ENCODE measurements around the gene AOC3.
"Not testable (repeated sequence)": the region's sequence is repeated elsewhere in the genome, so short reads cannot be mapped to it uniquely, and the experiment has no call there.

The AOC3 gene

DNA sequence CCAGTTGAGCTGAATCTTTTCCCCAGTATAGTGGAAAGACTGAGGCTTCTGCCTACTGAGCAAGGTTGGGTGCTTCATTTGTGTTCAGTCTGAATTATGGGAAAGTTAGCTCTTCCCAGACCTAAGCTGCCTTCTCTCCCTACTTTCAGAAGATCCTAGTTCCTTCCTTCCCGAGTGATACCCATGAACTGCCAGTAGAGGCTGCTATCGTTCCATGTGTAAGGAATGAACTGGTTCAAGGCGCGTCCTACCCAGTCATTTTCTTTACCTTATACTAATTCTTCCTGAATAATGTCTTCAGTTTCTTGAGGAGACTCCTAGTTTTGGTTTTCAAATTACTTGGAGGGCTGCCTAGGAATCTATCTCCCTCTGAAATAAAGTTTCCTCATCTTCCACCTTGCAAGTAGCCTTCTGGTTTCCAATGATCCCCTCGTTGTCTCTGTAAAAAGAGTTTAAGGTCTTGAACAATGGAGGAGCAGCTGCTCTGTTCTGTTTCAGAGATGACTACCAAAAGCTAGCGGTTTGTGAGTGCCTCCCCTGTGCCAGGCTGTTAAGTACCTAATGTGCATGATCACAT is 7.6 kb upstream of the AOC3 start:
- peak in 2 of 10 donors; percentile 26 to 45 for DNase-seq
- intact Hi-C loops (cut with DNase I): loop anchor here (2.0 to 5.0 kb wide), 2 partner anchors 93 to 154 kb away; partner anchors contain the start of gene RPL27

DNA sequence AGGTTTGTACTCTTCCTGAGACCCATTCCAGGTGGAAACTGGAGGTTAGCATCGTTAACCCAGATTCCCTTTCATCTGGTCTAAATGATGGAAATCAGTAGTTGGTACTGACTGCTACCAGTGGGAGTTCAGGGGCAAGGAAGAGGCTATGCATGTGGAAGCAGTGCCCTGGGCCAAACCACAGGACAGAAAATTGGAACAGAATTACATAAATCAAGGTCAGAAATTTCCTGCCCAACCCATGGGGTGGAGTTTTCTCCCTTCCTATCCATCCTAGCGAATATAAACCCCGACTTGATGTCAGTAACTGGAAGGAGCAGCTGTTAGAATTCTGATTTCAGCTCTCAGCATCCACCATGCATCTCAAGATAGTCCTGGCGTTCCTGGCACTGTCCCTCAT is 6.7 kb upstream of the AOC3 start, which contains the start of gene AOC2:
Gene AOC2, plus strand, starts transcription at position 310 of the 400 bp plus-strand sequence. Its CDS starts 47 bp downstream, at position 357.
- no peak for DNase-seq
- intact Hi-C loops (cut with DNase I): loop anchor here (5.0 kb wide), 1 partner anchor 153 kb away; the partner anchor contains the start of gene RPL27

- DNase-seq: no peak
- intact Hi-C loops (cut with DNase I): loop anchor here (5.0 kb wide), 1 partner anchor 152 kb away; the partner anchor contains the start of gene RPL27
Observed at GRCh38 chr17:42844761-42845555, 6.0 kb upstream of the AOC3 start.

GRCh38 chr17:42845556-42845917 is 5.5 kb upstream of the AOC3 start:
- no peak for DNase-seq
- intact Hi-C loops (cut with DNase I): no loop called here

DNA sequence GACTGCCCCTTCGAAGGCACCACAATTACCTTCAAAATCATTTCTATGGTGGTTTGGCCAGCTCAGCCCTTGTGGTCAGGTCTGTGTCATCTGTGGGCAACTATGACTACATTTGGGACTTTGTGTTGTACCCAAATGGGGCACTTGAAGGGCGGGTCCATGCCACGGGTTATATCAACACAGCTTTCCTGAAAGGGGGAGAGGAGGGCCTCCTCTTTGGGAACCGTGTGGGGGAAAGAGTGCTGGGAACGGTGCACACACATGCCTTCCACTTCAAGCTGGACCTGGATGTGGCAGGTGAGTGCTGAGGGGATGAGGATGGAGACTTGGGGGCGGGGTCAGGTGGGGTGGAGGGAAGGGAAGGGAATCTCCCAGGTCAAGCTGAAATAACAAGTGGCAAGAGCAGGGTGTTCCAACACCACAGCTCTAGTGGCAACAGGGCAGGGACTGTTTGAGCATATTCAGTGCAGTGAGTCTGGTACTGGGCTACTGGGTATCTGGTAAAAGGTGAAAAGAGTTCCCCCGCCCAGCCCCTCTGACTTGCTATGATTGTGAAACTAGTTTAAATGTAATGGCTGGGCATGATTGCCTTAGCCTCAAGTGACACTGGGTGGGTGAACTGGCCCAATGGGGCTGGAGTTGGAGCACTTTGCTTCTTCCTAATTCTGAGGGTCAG is 4.9 kb upstream of the AOC3 start:
- DNase-seq: no peak
- intact Hi-C loops (cut with DNase I): no loop called here

- intact Hi-C loops (cut with DNase I): no loop called here
Observed at GRCh38 chr17:42846594-42847280, 4.3 kb upstream of the AOC3 start.

DNA sequence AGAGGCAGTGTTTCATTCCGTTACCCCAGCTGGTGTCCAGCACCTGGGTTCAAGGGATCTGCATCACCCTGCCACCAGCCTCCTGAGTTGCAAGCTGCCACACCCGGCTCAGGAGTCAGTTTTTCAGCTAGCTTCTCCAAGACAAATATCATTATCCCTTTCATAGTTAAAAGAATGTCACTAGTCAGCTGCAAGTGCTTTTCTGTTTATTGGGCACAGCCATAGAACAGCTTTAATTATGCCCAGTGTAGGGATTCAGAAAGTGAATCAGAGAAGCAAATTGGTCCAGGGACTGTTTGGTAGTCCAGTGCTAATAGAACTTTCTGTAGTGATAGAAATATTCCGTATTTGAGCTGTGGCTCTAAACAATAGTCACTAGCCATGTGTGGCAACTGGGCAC is 2.9 kb upstream of the AOC3 start:
- intact Hi-C loops (cut with DNase I): no loop called here

More at GRCh38 chr17:42846594-42847280, 4.3 kb upstream of the AOC3 start:
- no peak for DNase-seq

GRCh38 chr17:42849031-42849430 is 2.0 kb upstream of the AOC3 start:
- intact Hi-C loops (cut with DNase I): no loop called here
- DNase-seq: no peak

More for the DNA sequence above, 2.9 kb upstream of the AOC3 start:
- DNase-seq: no peak

- intact Hi-C loops (cut with DNase I): no loop called here
- no peak for DNase-seq
Observed at GRCh38 chr17:42849451-42850181, 1.4 kb upstream of the AOC3 start.

DNA sequence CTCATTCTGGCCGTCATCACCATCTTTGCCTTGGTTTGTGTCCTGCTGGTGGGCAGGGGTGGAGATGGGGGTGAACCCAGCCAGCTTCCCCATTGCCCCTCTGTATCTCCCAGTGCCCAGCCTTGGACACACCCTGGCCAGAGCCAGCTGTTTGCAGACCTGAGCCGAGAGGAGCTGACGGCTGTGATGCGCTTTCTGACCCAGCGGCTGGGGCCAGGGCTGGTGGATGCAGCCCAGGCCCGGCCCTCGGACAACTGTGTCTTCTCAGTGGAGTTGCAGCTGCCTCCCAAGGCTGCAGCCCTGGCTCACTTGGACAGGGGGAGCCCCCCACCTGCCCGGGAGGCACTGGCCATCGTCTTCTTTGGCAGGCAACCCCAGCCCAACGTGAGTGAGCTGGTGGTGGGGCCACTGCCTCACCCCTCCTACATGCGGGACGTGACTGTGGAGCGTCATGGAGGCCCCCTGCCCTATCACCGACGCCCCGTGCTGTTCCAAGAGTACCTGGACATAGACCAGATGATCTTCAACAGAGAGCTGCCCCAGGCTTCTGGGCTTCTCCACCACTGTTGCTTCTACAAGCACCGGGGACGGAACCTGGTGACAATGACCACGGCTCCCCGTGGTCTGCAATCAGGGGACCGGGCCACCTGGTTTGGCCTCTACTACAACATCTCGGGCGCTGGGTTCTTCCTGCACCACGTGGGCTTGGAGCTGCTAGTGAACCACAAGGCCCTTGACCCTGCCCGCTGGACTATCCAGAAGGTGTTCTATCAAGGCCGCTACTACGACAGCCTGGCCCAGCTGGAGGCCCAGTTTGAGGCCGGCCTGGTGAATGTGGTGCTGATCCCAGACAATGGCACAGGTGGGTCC is 607 bp downstream of the AOC3 start:
- DNase-seq; intact Hi-C loops (cut with DNase I): not testable (repeated sequence)

DNA sequence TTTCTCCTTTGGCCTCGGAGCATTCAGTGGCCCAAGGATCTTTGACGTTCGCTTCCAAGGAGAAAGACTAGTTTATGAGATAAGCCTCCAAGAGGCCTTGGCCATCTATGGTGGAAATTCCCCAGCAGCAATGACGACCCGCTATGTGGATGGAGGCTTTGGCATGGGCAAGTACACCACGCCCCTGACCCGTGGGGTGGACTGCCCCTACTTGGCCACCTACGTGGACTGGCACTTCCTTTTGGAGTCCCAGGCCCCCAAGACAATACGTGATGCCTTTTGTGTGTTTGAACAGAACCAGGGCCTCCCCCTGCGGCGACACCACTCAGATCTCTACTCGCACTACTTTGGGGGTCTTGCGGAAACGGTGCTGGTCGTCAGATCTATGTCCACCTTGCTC is 1.4 kb downstream of the AOC3 start:
- intact Hi-C loops (cut with DNase I): no loop called here
- no peak for DNase-seq

DNA sequence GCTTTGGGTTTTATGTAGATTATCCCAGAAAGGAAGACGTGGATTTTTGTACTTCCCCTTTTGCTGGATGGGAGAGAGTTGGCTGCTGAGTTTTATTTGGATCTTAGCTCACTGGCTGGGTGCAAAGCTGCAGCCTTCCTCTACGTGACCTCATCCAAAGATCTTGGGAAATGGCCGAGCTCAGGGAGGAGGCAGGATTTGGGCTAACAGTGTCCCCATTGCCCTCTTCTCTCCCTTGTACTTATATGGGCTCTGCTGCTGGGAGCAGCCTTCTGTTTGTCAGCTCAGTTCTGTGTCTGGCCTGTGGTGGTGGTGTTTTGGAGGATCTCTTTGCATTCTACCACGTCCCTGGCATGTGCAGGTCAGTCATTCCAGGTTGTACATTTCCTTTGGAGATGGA is 2.0 kb downstream of the AOC3 start:
- no peak for DNase-seq
- intact Hi-C loops (cut with DNase I): no loop called here

- DNase-seq: no peak
Observed at GRCh38 chr17:42853597-42853967, 2.6 kb downstream of the AOC3 start.

GRCh38 chr17:42853968-42854790 is 3.2 kb downstream of the AOC3 start:
- intact Hi-C loops (cut with DNase I): no loop called here
- DNase-seq: no peak

More at GRCh38 chr17:42853597-42853967, 2.6 kb downstream of the AOC3 start:
- intact Hi-C loops (cut with DNase I): no loop called here

DNA sequence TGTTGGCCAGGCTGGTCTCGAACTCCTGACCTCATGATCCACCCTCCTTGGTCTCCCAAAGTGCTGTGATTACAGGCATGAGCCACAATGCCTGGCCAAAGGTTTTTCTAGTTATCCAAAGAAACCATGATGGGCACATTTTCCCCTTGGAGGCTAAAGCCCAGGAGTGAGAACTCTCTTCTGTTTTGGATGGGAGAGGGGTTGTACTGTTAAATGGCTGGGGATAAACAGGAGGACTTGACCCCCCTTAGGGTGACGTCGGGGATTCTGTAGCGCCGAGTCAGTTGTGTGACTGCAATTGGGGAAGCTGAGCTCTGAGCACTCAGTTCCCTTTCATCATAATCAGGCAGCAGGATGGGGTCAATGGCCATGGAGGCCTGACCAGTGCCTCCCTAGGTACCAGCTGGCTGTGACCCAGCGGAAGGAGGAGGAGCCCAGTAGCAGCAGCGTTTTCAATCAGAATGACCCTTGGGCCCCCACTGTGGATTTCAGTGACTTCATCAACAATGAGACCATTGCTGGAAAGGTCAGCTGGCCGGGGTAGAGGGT is 4.1 kb downstream of the AOC3 start:
- intact Hi-C loops (cut with DNase I): no loop called here
- no peak for DNase-seq

GRCh38 chr17:42856093-42856492 is 5.1 kb downstream of the AOC3 start:
- intact Hi-C loops (cut with DNase I); DNase-seq: not testable (repeated sequence)

- DNase-seq; intact Hi-C loops (cut with DNase I): not testable (repeated sequence)
Observed at GRCh38 chr17:42856516-42856915, 5.5 kb downstream of the AOC3 start.

GRCh38 chr17:42857389-42857788 is 6.4 kb downstream of the AOC3 start:
- intact Hi-C loops (cut with DNase I): no loop called here

More at GRCh38 chr17:42857389-42857788, 6.4 kb downstream of the AOC3 start:
- DNase-seq: peak in 1 of 10 donors; percentile 7
